OCI-LY7 (cell line): ENCODE results near the gene METTL8. TPM values are rescaled to one million over a fixed set of nuclear protein-coding genes. Genes with fewer than 3 reads are reported as not detected.

Source experiments
- BruUV-seq: library from RNA; stranded (reverse); fragments of 400-500 nt; replicated peaks from 2 replicates; lab custom pipeline; 2021; lab: Mats Ljungman, UMichigan
- CTCF ChIA-PET: fragments of 300-600 bp; sonication (Branson Sonifier 250); formaldehyde crosslinking; loops from one replicate; lab custom pipeline; 2022; ENCODE audit warnings: antibody characterized with exemption; ENCODE audit not compliant: unreplicated experiment; lab: Charles Lee
- POLR2A ChIA-PET: fragments of 300-600 bp; sonication (Branson Sonifier 250); formaldehyde crosslinking; loops from one replicate; lab custom pipeline; 2022; ENCODE audit warnings: antibody characterized with exemption; lab: Charles Lee
- DNase-seq: peaks from one replicate; pipeline ENCODE4 v3.0.0-alpha.2; 2015; ENCODE audit warnings: low spot score
- H2AFZ ChIP-seq: fragments of 200-600 bp; sonication (generic), shearing (Covaris generic); 2 replicates; pipeline ENCODE4 v1.6.1; 2014; ENCODE audit warnings: mild to moderate bottlenecking, antibody characterized with exemption, low read length, moderate library complexity
- H3K27ac ChIP-seq: fragments of 200-600 bp; sonication (generic); 2 replicates; pipeline ENCODE4 v1.5.1; 2014; ENCODE audit warnings: mixed run types, low read depth, mild to moderate bottlenecking, moderate library complexity, low read length, inconsistent platforms; ENCODE audit not compliant: poor library complexity, severe bottlenecking
- H3K36me3 ChIP-seq: fragments of 200-600 bp; sonication (generic); 2 replicates; pipeline ENCODE4 v1.6.1; 2014; ENCODE audit warnings: mild to moderate bottlenecking, antibody characterized with exemption, low read length, moderate library complexity, mixed read lengths; ENCODE audit not compliant: insufficient read depth
- H3K4me1 ChIP-seq: fragments of 200-600 bp; sonication (generic); 2 replicates; pipeline ENCODE4 v1.5.1; 2014; ENCODE audit warnings: mild to moderate bottlenecking, low read length; ENCODE audit not compliant: insufficient read depth, poor library complexity, severe bottlenecking
- H3K4me2 ChIP-seq: fragments of 200-600 bp; sonication (generic); 2 replicates; pipeline ENCODE4 v1.6.1; 2014; ENCODE audit warnings: mild to moderate bottlenecking, low read length
- H3K4me3 ChIP-seq: fragments of 200-600 bp; sonication (generic); 2 replicates; pipeline ENCODE4 v1.5.1; 2014; ENCODE audit warnings: mild to moderate bottlenecking, low read depth, low read length; ENCODE audit not compliant: poor library complexity, severe bottlenecking
- H3K79me2 ChIP-seq: fragments of 200-600 bp; sonication (generic); 2 replicates; pipeline ENCODE4 v1.6.1; 2016; ENCODE audit warnings: low read depth, mild to moderate bottlenecking, low read length, moderate library complexity, mixed read lengths; ENCODE audit not compliant: insufficient read depth
- H3K9me2 ChIP-seq: fragments of 200-600 bp; sonication (generic); 2 replicates; pipeline ENCODE4 v1.6.1; 2016; ENCODE audit warnings: mild to moderate bottlenecking, low read length, mixed read lengths; ENCODE audit not compliant: insufficient read depth
- H3K9me3 ChIP-seq: fragments of 200-600 bp; sonication (generic); 2 replicates; pipeline ENCODE4 v1.6.1; 2014; ENCODE audit warnings: mild to moderate bottlenecking, mixed run types, low read length, mixed read lengths
- H4K20me1 ChIP-seq: fragments of 200-600 bp; sonication (generic); 2 replicates; pipeline ENCODE4 v1.6.1; 2014; ENCODE audit warnings: mild to moderate bottlenecking, antibody characterized with exemption, low read length, moderate library complexity, mixed read lengths; ENCODE audit not compliant: insufficient read depth
- CTCF ChIP-seq: fragments of 200-600 bp; sonication (generic); conservative IDR thresholded peaks from 2 replicates; pipeline ENCODE4 v1.5.1; 2014; ENCODE audit warnings: mild to moderate bottlenecking, antibody characterized with exemption, low read length, moderate library complexity, mixed read lengths
- EZH2phosphoT487 ChIP-seq: fragments of 200-600 bp; sonication (generic); IDR thresholded peaks from 2 replicates; pipeline ENCODE4 v1.6.1; 2018; ENCODE audit warnings: low read depth, borderline replicate concordance, mild to moderate bottlenecking, mixed run types, antibody characterized with exemption, low read length, moderate library complexity, mixed read lengths
- intact Hi-C: fragments of 100-400 bp; cut with micrococcal nuclease; formaldehyde crosslinking; loops from one replicate; pipeline ENCODE4 v1.10.0; 2022; ENCODE audit not compliant: unreplicated experiment
- total RNA-seq, 2 experiments: library from RNA; depleted of rRNA in 1 of 2; stranded (reverse); fragments of >200 nt in 1 of 2; shearing (Covaris generic) in 1 of 2; gene quantifications; 2 replicates each; pipeline ENCODE4 v1.2.3, GENCODE V29; 2014 to 2022

METTL8 gene
- total RNA-seq, 2 experiments from 2014 or later, result 11.8 to 33.0 TPM

- intact Hi-C loops, result no loop called here
- peaks cover 93% of the 10 kb centered on the region for H3K36me3 ChIP-seq
Measured at GRCh38 chr2:171451074-171451473, 17.3 kb upstream of the METTL8 start.

GRCh38 chr2:171447675-171448074 is 13.9 kb upstream of the METTL8 start:
- ChIA-PET CTCF (no interaction called here), POLR2A (interaction anchor here (0.8 kb wide), 1 partner anchor 289 kb away, joined by 3 read pairs; no protein-coding TSS in a partner anchor)
- no peak for DNase-seq
- no peaks in the 10 kb centered on the region for H4K20me1 ChIP-seq
- no peaks in the 10 kb centered on the region for H3K9me2 ChIP-seq
- no peaks in the 10 kb centered on the region for H3K79me2 ChIP-seq
- H3K4me3 ChIP-seq, result no peak overlapping the region
- H3K27ac ChIP-seq, result no peak overlapping the region
- TF ChIP-seq EZH2phosphoT487 (no peak), CTCF (peak; percentile 61)
- no TSS peak for BruUV-seq
- intact Hi-C loops, result no loop called here
- H3K9me3 ChIP-seq, result no peaks in the 10 kb centered on the region
- H3K36me3 ChIP-seq, result peaks cover 91% of the 10 kb centered on the region
- H2AFZ ChIP-seq, result no peak overlapping the region
- no peak overlapping the region for H3K4me2 ChIP-seq
- no peaks in the 10 kb centered on the region for H3K4me1 ChIP-seq

More at GRCh38 chr2:171451074-171451473, 17.3 kb upstream of the METTL8 start:
- H2AFZ ChIP-seq, result no peak overlapping the region
- H4K20me1 ChIP-seq, result no peaks in the 10 kb centered on the region
- POLR2A ChIA-PET, result interaction anchor here (0.7 kb wide), 1 partner anchor 292 kb away, joined by 5 read pairs; no protein-coding TSS in a partner anchor
- no peaks in the 10 kb centered on the region for H3K79me2 ChIP-seq
- DNase-seq, result no peak
- CTCF ChIA-PET, result no interaction called here
- no peaks in the 10 kb centered on the region for H3K9me2 ChIP-seq
- H3K9me3 ChIP-seq, result peaks cover 7% of the 10 kb centered on the region; the same call in 1 of the 2 replicates
- BruUV-seq, result no TSS peak
- TF ChIP-seq EZH2phosphoT487 (no peak), CTCF (no peak)
- no peaks in the 10 kb centered on the region for H3K4me1 ChIP-seq
- no peak overlapping the region for H3K4me2 ChIP-seq
- no peak overlapping the region for H3K4me3 ChIP-seq
- no peak overlapping the region for H3K27ac ChIP-seq

- Histone ChIP-seq H3K27ac (no peak overlapping the region), H3K36me3 (peaks cover 95% of the 10 kb centered on the region), H3K9me3 (peaks cover 10% of the 10 kb centered on the region), H3K4me2 (no peak overlapping the region), H4K20me1 (no peaks in the 10 kb centered on the region), H3K4me1 (no peaks in the 10 kb centered on the region), H2AFZ (no peak overlapping the region), H3K9me2 (no peaks in the 10 kb centered on the region), H3K79me2 (peaks cover 28% of the 10 kb centered on the region; the same call in 1 of the 2 replicates), H3K4me3 (no peak overlapping the region)
- no peak for TF ChIP-seq CTCF
- TF ChIP-seq EZH2phosphoT487, result no peak
- intact Hi-C loops, result no loop called here
- ChIA-PET POLR2A (interaction anchor here (1.0 to 1.2 kb wide), 3 partner anchors 8 to 11 kb away, joined by 3 to 5 read pairs (median 4); no protein-coding TSS in a partner anchor), CTCF (no interaction called here)
- no TSS peak for BruUV-seq
- no peak for DNase-seq
Measured at GRCh38 chr2:171441470-171441869, 7.7 kb upstream of the METTL8 start.
